GM19455 (cell line): ENCODE results near the gene CDH16.

ENCODE experiments used
- ATAC-seq: cut with Tn5 transposase; IDR thresholded peaks from one replicate; pipeline ENCODE4 v1.9.1; 2021; ENCODE audit not compliant: unreplicated experiment

CDH16 gene

GRCh38 chr16:66913081-66913480 lies 5.6 kb downstream of the CDH16 start:
- ATAC-seq = no peak

GRCh38 chr16:66911801-66912200 lies 6.9 kb downstream of the CDH16 start:
- no peak for ATAC-seq

- no peak for ATAC-seq
Observed at GRCh38 chr16:66911112-66911511, 7.6 kb downstream of the CDH16 start.

- no peak for ATAC-seq
Observed at GRCh38 chr16:66910175-66910940, 8.3 kb downstream of the CDH16 start.

GRCh38 chr16:66908762-66909559 lies 9.7 kb downstream of the CDH16 start:
- no peak for ATAC-seq

GRCh38 chr16:66908116-66908515 lies 10.6 kb downstream of the CDH16 start:
- no peak for ATAC-seq

GRCh38 chr16:66906916-66907836 lies 11.5 kb downstream of the CDH16 start:
- ATAC-seq = no peak

- ATAC-seq = no peak
Observed at GRCh38 chr16:66905633-66906539, 12.8 kb downstream of the CDH16 start.

- ATAC-seq = no peak
Observed at GRCh38 chr16:66904846-66905632, 13.6 kb downstream of the CDH16 start.

GRCh38 chr16:66904428-66904845 lies 14.2 kb downstream of the CDH16 start:
- ATAC-seq = no peak

GRCh38 chr16:66903544-66904427 lies 14.9 kb downstream of the CDH16 start:
- no peak for ATAC-seq

GRCh38 chr16:66902648-66903543 lies 15.8 kb downstream of the CDH16 start:
- ATAC-seq = no peak

- ATAC-seq = no peak
Observed at GRCh38 chr16:66901626-66902025, 17.1 kb downstream of the CDH16 start.

- no peak for ATAC-seq
Observed at GRCh38 chr16:66900721-66901441, 17.8 kb downstream of the CDH16 start.

GRCh38 chr16:66899945-66900710 lies 18.6 kb downstream of the CDH16 start:
- no peak for ATAC-seq
